ENCODE measurements around the gene MR1.

GRCh38 chr1:181087400-181087901 is 53.7 kb downstream of the MR1 start:
- TF ChIP-seq, protein P1, sequence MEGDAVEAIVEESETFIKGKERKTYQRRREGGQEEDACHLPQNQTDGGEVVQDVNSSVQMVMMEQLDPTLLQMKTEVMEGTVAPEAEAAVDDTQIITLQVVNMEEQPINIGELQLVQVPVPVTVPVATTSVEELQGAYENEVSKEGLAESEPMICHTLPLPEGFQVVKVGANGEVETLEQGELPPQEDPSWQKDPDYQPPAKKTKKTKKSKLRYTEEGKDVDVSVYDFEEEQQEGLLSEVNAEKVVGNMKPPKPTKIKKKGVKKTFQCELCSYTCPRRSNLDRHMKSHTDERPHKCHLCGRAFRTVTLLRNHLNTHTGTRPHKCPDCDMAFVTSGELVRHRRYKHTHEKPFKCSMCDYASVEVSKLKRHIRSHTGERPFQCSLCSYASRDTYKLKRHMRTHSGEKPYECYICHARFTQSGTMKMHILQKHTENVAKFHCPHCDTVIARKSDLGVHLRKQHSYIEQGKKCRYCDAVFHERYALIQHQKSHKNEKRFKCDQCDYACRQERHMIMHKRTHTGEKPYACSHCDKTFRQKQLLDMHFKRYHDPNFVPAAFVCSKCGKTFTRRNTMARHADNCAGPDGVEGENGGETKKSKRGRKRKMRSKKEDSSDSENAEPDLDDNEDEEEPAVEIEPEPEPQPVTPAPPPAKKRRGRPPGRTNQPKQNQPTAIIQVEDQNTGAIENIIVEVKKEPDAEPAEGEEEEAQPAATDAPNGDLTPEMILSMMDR (IDR thresholded peaks at IDR 0.05) = no peak
- no peak for TF ChIP-seq POLR2A (IDR thresholded peaks at IDR 0.05)
